Activated naive CD8-positive, alpha-beta T cell (primary cell): ENCODE measurements around the gene ORC2.
A peak's percentile ranks its signal among the peaks of the same experiment; 100 is the strongest.
"Not testable (repeated sequence)": the region's sequence is repeated elsewhere in the genome, so short reads cannot be mapped to it uniquely, and the experiment has no call there.

Source experiments
- H3K27ac Mint-ChIP-seq: one replicate; pipeline ENCODE4 v1.8.0; 2021; ENCODE audit warnings: mixed read lengths
- H3K27me3 Mint-ChIP-seq: one replicate; pipeline ENCODE4 v1.8.0; 2021; ENCODE audit warnings: mixed read lengths
- H3K36me3 Mint-ChIP-seq: one replicate; pipeline ENCODE4 v1.8.0; 2021; ENCODE audit warnings: mixed read lengths
- H3K4me1 Mint-ChIP-seq: one replicate; pipeline ENCODE4 v1.8.0; 2021; ENCODE audit warnings: low read depth, mixed read lengths
- H3K4me3 Mint-ChIP-seq: one replicate; pipeline ENCODE4 v1.8.0; 2021; ENCODE audit warnings: mild to moderate bottlenecking, mixed read lengths
- H3K9me3 Mint-ChIP-seq: one replicate; pipeline ENCODE4 v1.8.0; 2021; ENCODE audit warnings: low read depth, mixed read lengths

Gene ORC2

GRCh38 chr2:200963124-200963917 lies at the start of gene ORC2:
ORC2 (minus strand) TSS chr2:200963660; CDS start chr2:200958123, 5,537 bp downstream.
- no peaks in the 10 kb centered on the region for H3K27me3 Mint-ChIP-seq
- peak within 1 kb of the TSS; percentile 99 for H3K4me3 Mint-ChIP-seq
- peak within 1 kb of the TSS; percentile 96 for H3K27ac Mint-ChIP-seq
- no peaks in the 10 kb centered on the region for H3K9me3 Mint-ChIP-seq
- H3K36me3 Mint-ChIP-seq: peaks cover 3% of the 10 kb centered on the region
- peaks cover 59% of the 10 kb centered on the region for H3K4me1 Mint-ChIP-seq

GRCh38 chr2:201008296-201008829 lies 44.9 kb upstream of the ORC2 start:
- Mint-ChIP-seq H3K4me3 (no peak overlapping the region), H3K36me3 (no peaks in the 10 kb centered on the region), H3K4me1 (no peaks in the 10 kb centered on the region), H3K27ac (no peak overlapping the region), H3K27me3 (no peaks in the 10 kb centered on the region), H3K9me3 (no peaks in the 10 kb centered on the region)

- H3K4me3 Mint-ChIP-seq: no peak overlapping the region
- H3K9me3 Mint-ChIP-seq: no peaks in the 10 kb centered on the region
- H3K36me3 Mint-ChIP-seq: no peaks in the 10 kb centered on the region
- H3K4me1 Mint-ChIP-seq: no peaks in the 10 kb centered on the region
- H3K27ac Mint-ChIP-seq: no peak overlapping the region
- no peaks in the 10 kb centered on the region for H3K27me3 Mint-ChIP-seq
Measured at GRCh38 chr2:201007584-201007998, 44.1 kb upstream of the ORC2 start.

GRCh38 chr2:201006704-201007103 lies 43.2 kb upstream of the ORC2 start:
- Mint-ChIP-seq H3K4me1 (no peaks in the 10 kb centered on the region), H3K9me3 (no peaks in the 10 kb centered on the region), H3K36me3 (no peaks in the 10 kb centered on the region), H3K4me3 (no peak overlapping the region), H3K27ac (no peak overlapping the region), H3K27me3 (no peaks in the 10 kb centered on the region)

GRCh38 chr2:201004370-201004769 lies 40.9 kb upstream of the ORC2 start:
- H3K27me3 Mint-ChIP-seq: no peaks in the 10 kb centered on the region
- H3K27ac Mint-ChIP-seq: no peak overlapping the region
- H3K36me3 Mint-ChIP-seq: no peaks in the 10 kb centered on the region
- no peak overlapping the region for H3K4me3 Mint-ChIP-seq
- no peaks in the 10 kb centered on the region for H3K4me1 Mint-ChIP-seq
- no peaks in the 10 kb centered on the region for H3K9me3 Mint-ChIP-seq

- Mint-ChIP-seq H3K4me1 (no peaks in the 10 kb centered on the region), H3K27me3 (no peaks in the 10 kb centered on the region), H3K9me3 (no peaks in the 10 kb centered on the region), H3K27ac (no peak overlapping the region), H3K4me3 (no peak overlapping the region), H3K36me3 (peaks cover 11% of the 10 kb centered on the region)
Measured at GRCh38 chr2:200993097-200993496, 29.6 kb upstream of the ORC2 start.

- Mint-ChIP-seq H3K36me3 (peaks cover 5% of the 10 kb centered on the region), H3K27ac (no peak overlapping the region), H3K4me3 (no peak overlapping the region), H3K9me3 (no peaks in the 10 kb centered on the region), H3K4me1 (no peaks in the 10 kb centered on the region), H3K27me3 (no peaks in the 10 kb centered on the region)
Measured at GRCh38 chr2:200987137-200987536, 23.7 kb upstream of the ORC2 start.

- Mint-ChIP-seq H3K4me3 (no peak overlapping the region), H3K9me3 (no peaks in the 10 kb centered on the region), H3K4me1 (no peaks in the 10 kb centered on the region), H3K36me3 (peaks cover 2% of the 10 kb centered on the region), H3K27ac (no peak overlapping the region), H3K27me3 (no peaks in the 10 kb centered on the region)
Measured at GRCh38 chr2:200985799-200986198, 22.3 kb upstream of the ORC2 start.

GRCh38 chr2:200976710-200977109 lies 13.2 kb upstream of the ORC2 start:
- no peak overlapping the region for H3K4me3 Mint-ChIP-seq
- no peaks in the 10 kb centered on the region for H3K27me3 Mint-ChIP-seq
- no peak overlapping the region for H3K27ac Mint-ChIP-seq
- H3K9me3 Mint-ChIP-seq: no peaks in the 10 kb centered on the region
- no peaks in the 10 kb centered on the region for H3K36me3 Mint-ChIP-seq
- H3K4me1 Mint-ChIP-seq: no peaks in the 10 kb centered on the region

- no peaks in the 10 kb centered on the region for H3K4me1 Mint-ChIP-seq
- H3K36me3 Mint-ChIP-seq: no peaks in the 10 kb centered on the region
- H3K27ac Mint-ChIP-seq: peak overlapping the region; percentile 47
Measured at GRCh38 chr2:200975672-200976071, 12.2 kb upstream of the ORC2 start.

GRCh38 chr2:200970057-200970456 lies 6.6 kb upstream of the ORC2 start:
- not testable (repeated sequence) for H3K27ac Mint-ChIP-seq, H3K27me3 Mint-ChIP-seq, H3K4me3 Mint-ChIP-seq, H3K9me3 Mint-ChIP-seq, H3K36me3 Mint-ChIP-seq
- H3K4me1 Mint-ChIP-seq: peaks cover 24% of the 10 kb centered on the region

More at GRCh38 chr2:200975672-200976071, 12.2 kb upstream of the ORC2 start:
- Mint-ChIP-seq H3K27me3 (no peaks in the 10 kb centered on the region), H3K4me3 (no peak overlapping the region), H3K9me3 (no peaks in the 10 kb centered on the region)

- Mint-ChIP-seq H3K27ac (peak overlapping the region; percentile 5), H3K27me3 (no peaks in the 10 kb centered on the region), H3K9me3 (no peaks in the 10 kb centered on the region), H3K4me1 (peaks cover 34% of the 10 kb centered on the region), H3K36me3 (no peaks in the 10 kb centered on the region), H3K4me3 (no peak overlapping the region)
Measured at GRCh38 chr2:200968735-200969134, 5.3 kb upstream of the ORC2 start.

GRCh38 chr2:200968162-200968561 lies 4.7 kb upstream of the ORC2 start:
- no peaks in the 10 kb centered on the region for H3K27me3 Mint-ChIP-seq
- no peak overlapping the region for H3K4me3 Mint-ChIP-seq
- peaks cover 36% of the 10 kb centered on the region for H3K4me1 Mint-ChIP-seq
- no peaks in the 10 kb centered on the region for H3K36me3 Mint-ChIP-seq
- no peaks in the 10 kb centered on the region for H3K9me3 Mint-ChIP-seq
- H3K27ac Mint-ChIP-seq: peak overlapping the region; percentile 46

GRCh38 chr2:200966770-200967169 lies 3.3 kb upstream of the ORC2 start:
- no peaks in the 10 kb centered on the region for H3K27me3 Mint-ChIP-seq
- no peaks in the 10 kb centered on the region for H3K9me3 Mint-ChIP-seq
- H3K4me1 Mint-ChIP-seq: peaks cover 49% of the 10 kb centered on the region
- no peak overlapping the region for H3K4me3 Mint-ChIP-seq
- H3K36me3 Mint-ChIP-seq: peaks cover 3% of the 10 kb centered on the region
- H3K27ac Mint-ChIP-seq: peak overlapping the region; percentile 30

- no peaks in the 10 kb centered on the region for H3K9me3 Mint-ChIP-seq
- H3K27me3 Mint-ChIP-seq: no peaks in the 10 kb centered on the region
- H3K4me3 Mint-ChIP-seq: peak overlapping the region; percentile 99
- peak overlapping the region; percentile 96 for H3K27ac Mint-ChIP-seq
- H3K4me1 Mint-ChIP-seq: peaks cover 58% of the 10 kb centered on the region
- H3K36me3 Mint-ChIP-seq: peaks cover 3% of the 10 kb centered on the region
Measured at GRCh38 chr2:200964498-200964897, 1.0 kb upstream of the ORC2 start.

- H3K4me1 Mint-ChIP-seq: peaks cover 59% of the 10 kb centered on the region
Measured at GRCh38 chr2:200963918-200964252, 425 bp upstream of the ORC2 start.

More at GRCh38 chr2:200963918-200964252, 425 bp upstream of the ORC2 start:
- not testable (repeated sequence) for H3K36me3 Mint-ChIP-seq, H3K27me3 Mint-ChIP-seq, H3K9me3 Mint-ChIP-seq
- Mint-ChIP-seq H3K4me3 (peak overlapping the region; percentile 99), H3K27ac (peak overlapping the region; percentile 96)
